ENCODE data around the gene CFL2. TPM values are rescaled to one million over a fixed set of nuclear protein-coding genes. Genes with fewer than 3 reads are reported as not detected.
"Not testable (repeated sequence)": the region's sequence is repeated elsewhere in the genome, so short reads cannot be mapped to it uniquely, and the experiment has no call there.

Gene CFL2
- total RNA-seq, 2 donors from 2014 or later: 218 to 289 TPM

- intact Hi-C loops (cut with DNase I): no loop called here
Measured at GRCh38 chr14:34713681-34714319, 593 bp downstream of the CFL2 start.

DNA sequence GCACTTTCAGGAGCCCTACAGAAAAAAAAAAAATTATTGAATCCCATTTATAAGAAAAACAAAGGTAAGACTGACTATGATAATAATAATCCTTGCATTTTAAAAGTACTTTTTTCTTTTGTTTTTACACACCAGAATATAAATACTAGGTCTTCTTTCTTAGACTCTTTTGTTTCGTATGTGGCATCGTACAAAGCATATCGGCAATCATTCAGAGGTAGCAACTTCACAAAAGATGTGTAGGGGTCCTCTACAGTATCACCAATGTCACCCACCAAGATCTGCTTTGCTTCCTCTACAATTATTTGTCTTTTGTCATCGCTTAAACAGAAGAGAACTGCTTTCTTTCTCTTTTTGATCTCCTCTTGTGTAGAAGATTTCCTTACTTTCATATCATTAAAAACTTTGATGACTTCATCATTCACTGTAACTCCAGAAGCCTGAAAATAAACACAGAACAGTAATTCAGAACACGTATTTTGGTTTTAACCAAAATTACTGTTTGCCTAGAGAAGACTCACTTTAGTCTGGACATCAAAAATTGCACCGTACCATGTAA is 1.2 kb downstream of the CFL2 start:
- intact Hi-C loops (cut with DNase I): no loop called here

More at GRCh38 chr14:34713681-34714319, 593 bp downstream of the CFL2 start:
- no peak for DNase-seq (ENCODE audit: low spot score)

GRCh38 chr14:34711796-34712712 is 2.3 kb downstream of the CFL2 start:
- intact Hi-C loops (cut with DNase I): no loop called here

More for the DNA sequence above, 1.2 kb downstream of the CFL2 start:
- DNase-seq (ENCODE audit: low spot score): no peak

DNA sequence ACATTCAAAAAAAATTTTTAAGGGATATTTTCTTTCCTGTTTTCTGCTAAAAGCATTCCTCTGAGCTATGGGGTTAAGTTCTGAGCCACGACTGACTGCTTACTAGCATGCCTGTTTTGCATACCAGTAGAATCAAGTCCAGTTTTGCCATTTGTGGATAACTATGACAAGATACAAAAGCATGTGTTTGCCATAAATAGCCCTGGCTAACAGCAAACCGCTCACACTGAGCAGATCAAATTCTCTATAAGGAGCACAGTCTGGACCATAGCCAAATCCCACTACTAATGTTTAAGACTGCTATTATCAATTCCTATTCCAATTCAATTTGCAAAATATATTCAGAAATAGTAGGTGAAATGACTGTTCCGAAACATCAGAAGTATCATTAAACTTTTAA is 3.2 kb downstream of the CFL2 start:
- no peak for DNase-seq (ENCODE audit: low spot score)
- intact Hi-C loops (cut with DNase I): no loop called here

More at GRCh38 chr14:34711796-34712712, 2.3 kb downstream of the CFL2 start:
- no peak for DNase-seq (ENCODE audit: low spot score)

DNA sequence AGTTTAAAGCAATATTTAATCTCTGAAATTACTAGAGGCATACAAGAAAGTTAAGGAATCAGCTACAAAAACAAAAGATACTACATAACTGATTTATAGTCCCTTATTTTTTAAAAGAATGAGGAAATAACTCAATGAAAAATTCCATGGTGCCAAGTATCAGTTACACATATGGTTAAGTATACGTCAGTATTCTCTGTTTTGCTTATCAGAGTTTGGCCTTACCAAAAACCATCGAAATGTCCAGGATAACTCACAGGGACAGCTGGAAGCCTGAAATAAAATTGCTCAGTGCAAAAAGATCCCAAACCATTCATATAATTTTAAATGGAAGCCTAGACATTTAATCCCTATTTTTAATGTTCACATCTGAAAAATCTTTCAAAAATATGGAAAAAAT is 3.6 kb downstream of the CFL2 start:
- intact Hi-C loops (cut with DNase I): no loop called here
- no peak for DNase-seq (ENCODE audit: low spot score)

- intact Hi-C loops (cut with DNase I): no loop called here
- no peak for DNase-seq (ENCODE audit: low spot score)
Measured at GRCh38 chr14:34710006-34710405, 4.4 kb downstream of the CFL2 start.

GRCh38 chr14:34707722-34708121 is 6.7 kb downstream of the CFL2 start:
- no peak for DNase-seq (ENCODE audit: low spot score)
- intact Hi-C loops (cut with DNase I): no loop called here

DNA sequence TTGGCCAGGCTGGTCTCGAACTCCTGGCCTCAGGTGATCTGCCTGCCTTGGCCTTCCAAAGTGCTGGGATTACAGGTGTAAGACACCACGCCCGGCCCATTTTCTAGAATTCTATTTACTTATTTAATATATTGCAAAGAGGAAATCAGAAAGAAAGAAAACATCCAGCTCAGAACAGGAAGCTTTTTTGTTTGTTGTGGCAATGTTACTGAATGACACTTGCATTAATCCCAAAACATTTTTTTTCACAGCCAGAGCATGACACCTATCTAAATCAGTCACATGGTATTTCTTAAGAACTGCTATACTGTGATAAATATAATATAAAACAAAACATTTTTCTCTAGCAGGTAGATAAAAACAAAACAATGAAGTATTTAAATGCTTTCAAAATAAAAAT is 12.6 kb downstream of the CFL2 start:
- DNase-seq (ENCODE audit: low spot score): no peak
- intact Hi-C loops (cut with DNase I): no loop called here

DNA sequence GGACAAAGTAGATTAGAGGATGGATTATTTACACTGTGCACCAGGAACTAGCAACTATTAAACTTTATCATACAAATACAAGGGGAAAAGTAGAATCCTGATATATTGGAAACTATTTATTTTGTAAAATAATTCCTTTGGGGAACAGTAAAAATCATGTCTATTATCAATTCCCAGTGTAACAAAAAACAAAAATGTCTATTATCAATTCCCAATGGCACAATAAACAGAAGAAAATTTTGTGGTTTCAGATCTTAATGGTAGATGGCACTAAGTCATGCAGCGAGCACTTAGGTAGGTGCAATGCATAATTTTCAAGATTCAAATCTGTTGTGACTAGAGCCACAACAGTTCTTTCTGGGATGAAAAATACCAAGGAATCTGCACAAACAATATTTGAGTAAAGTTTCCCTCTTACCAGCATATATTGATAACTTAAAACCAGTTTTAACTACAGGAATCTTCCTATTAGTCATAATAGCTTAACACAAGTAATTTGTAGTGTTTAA is 13.7 kb downstream of the CFL2 start:
- intact Hi-C loops (cut with DNase I): no loop called here
- no peak for DNase-seq (ENCODE audit: low spot score)

- intact Hi-C loops (cut with DNase I): no loop called here
- no peak for DNase-seq (ENCODE audit: low spot score)
Measured at GRCh38 chr14:34699873-34700621, 14.3 kb downstream of the CFL2 start.

GRCh38 chr14:34694216-34694615 is 20.2 kb downstream of the CFL2 start:
- DNase-seq (ENCODE audit: low spot score); intact Hi-C loops (cut with DNase I): not testable (repeated sequence)

DNA sequence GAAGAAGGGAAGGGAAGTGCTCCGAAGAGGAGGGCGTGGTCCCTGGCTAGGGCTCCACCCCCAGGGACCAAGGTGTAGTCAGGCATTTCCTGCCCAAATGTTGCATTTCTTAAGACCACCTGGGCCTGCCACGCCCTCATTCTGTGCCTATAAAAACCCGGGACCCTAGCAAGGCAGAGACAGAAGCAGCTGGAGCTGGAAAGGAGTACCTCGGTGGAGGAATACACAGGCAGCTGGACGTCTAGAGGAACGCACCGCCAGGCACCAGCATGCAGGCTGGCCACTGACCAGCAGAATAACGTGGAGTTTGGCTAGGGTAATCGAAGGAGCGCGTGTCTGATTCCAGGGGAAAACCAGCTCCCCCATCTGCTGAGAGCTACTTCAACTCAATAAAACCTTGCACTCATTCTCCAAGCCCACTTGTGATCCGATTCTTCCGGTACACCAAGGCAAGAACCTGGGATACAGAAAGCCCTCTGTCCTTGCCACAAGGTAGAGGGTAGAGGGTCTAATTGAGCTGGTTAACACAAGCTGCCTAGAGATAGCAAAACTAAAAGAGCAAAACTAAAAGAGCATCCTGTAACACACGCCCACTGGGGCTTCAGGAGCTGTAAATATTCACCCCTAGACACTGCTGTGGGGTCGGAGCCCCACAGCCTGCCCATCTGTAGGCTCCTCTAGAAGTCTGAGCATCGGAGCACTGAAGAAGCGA is 21.0 kb downstream of the CFL2 start:
- no peak for DNase-seq (ENCODE audit: low spot score)
- intact Hi-C loops (cut with DNase I): no loop called here

DNA sequence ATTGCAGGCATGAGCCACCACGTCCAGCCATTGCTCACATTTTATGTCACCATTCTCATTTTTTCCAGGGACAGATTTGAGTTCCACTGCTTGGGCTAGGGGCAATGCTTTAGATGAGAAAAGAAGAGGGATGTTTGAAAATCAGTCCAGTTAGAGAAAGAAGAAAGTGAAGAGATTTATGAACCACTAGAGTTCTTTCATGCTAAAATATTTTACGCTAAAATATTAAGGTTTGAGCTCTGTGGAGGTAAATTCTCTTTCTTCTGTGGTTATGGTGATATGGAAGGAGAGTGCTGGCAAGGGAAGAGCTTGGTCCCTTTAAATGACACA is 21.5 kb downstream of the CFL2 start:
- intact Hi-C loops (cut with DNase I): no loop called here
- no peak for DNase-seq (ENCODE audit: low spot score)

DNA sequence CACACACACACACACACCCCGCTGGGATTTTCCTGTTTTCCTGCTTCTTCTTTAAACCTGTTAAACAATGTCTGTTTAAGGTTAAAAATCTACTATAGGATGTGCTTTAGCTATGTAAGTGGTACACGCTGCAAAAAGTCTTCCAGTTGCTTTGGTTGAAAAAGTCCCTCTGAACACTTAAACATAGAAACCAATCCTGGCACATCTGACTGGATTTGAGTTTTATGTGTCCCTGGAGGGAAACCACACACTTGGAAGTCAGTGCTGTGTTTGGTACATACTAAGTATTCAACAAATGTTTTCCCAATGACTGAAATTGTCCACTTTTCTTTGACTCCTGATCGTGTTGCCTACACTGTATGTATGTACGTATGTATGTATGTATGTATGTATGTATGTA is 22.0 kb downstream of the CFL2 start:
- intact Hi-C loops (cut with DNase I): no loop called here
- DNase-seq (ENCODE audit: low spot score): no peak

GRCh38 chr14:34691206-34691605 is 23.2 kb downstream of the CFL2 start:
- DNase-seq (ENCODE audit: low spot score): no peak
- intact Hi-C loops (cut with DNase I): no loop called here

DNA sequence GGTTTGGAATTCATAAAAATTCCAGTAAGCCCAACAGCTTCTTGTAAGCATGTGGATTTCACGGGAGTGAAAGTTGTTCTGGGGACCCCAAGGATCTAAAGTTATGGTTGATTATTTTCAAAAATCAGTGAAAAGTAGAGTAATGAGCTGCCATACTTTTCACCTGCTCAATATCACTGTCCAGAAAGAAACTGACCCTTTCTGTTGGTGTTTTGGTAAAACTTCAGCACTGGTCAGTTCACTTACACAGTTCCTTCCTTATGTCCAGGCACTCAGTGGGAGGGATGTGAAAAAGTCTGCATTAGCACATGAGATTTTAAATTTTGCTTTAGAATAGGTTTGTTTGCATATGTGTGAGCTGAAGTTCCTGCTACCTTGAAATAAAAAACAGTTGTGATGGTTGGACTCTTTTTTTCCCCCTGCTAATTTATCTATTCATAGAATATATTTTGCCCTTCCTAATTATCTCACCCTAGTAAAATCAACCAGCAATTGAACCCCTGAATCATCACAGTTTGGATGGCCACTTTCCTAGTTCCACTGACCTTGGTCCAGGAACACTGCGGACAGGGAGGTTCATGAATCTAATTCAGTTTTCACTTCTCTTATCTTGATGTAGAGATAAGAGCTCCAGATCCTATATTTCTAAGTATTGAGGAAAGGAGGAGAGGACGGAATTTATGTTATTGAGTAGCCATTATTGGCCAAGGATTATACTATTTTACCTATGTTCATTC is 25.8 kb downstream of the CFL2 start:
- intact Hi-C loops (cut with DNase I): no loop called here
- DNase-seq (ENCODE audit: low spot score): no peak

DNA sequence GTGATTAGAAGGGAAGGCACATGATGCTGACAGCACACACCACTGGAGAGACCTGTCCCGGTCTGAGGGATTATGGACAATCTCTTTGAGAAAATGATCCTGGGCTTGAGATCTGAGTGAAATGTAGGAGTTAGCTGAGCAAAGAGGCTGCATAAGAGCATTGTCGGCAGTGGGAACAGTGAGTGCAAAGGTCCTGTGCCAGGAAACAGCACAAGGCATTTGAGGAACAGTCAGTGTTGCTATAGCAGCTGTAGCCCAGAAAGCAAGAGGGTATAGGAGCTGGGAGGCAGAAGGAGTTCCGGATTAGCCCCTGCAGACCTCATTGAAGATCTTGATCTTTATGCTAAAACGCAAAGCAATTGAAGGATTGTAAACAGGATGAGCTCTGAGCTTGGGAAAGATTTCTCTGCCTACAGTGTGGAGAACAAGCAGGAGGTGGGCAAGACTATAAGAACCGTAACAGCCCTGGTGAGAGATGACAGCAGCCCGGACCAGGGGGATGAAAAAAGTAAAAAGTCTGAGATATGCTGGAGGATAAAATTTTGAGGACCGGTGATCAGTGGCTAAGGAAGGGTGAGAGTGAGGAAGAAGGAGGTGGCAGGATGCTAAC is 28.5 kb downstream of the CFL2 start:
- intact Hi-C loops (cut with DNase I): no loop called here
- no peak for DNase-seq (ENCODE audit: low spot score)

GRCh38 chr14:34684578-34684977 is 29.8 kb downstream of the CFL2 start:
- DNase-seq (ENCODE audit: low spot score): no peak
- intact Hi-C loops (cut with DNase I): no loop called here

Measured in posterior vena cava (tissue), 2 donors.